COR-L47 (cell line): ENCODE results near the gene FUOM.

Experiments
- DNase-seq: peaks from one replicate; lab custom pipeline; 2025; lab: John Stamatoyannopoulos, UW

The FUOM gene

DNA sequence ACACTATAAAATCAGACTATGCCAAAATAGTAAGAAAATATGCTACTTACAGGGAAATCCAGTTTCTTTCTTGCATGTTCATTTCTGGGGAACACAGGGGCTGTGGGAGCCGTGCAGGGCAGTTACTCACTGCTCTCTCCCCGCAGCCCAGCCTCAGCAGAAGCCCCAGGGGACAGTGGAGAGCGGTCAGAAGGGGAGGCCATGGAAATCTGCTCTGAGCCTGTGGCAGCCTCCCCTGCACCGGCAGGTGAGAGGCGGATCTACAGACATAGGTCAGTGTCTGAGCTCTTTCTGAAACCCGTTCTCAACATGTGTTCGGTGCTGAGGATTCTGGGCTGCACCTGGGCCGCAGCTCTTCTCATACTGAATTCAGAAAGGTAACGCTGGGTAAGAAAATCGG lies 46.2 kb downstream of the FUOM start:
- DNase-seq = no peak

DNA sequence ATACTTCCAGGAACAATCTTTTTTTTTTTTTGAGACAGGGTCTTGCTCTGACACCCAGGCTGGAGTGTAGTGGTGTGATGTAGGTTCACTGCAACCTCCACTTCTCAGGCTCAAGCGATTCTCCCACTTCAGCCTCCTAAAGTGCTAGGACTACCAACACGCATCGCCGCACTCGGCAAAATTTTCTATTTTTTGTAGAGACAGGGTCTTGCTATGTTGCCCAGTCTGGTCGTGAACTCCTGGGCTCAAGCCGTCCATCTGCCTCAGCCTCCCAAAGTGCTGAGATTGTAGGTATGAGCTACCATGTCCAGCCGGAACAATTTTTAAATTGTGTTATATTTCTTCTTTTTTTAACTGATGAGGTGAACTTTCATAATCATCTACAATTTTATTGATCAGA lies 47.0 kb downstream of the FUOM start:
- no peak for DNase-seq

DNA sequence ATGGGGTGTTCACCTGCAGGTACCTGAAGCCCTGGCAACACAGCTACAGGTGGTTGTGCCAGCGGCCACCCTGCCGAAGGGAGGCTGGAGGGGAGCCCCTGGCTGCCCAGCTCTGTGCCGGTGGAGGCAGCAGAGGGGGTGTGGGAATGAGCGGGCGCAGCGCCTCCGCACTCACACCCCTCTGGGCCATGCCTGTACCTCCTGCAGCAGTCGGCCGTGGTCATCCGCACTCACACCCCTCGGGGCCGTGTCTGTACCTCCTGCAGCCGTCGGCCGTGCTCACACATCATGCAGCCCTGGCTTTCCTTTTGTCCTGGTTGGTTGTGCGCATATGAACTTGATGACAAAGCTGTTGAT lies 47.4 kb downstream of the FUOM start:
- no peak for DNase-seq

DNA sequence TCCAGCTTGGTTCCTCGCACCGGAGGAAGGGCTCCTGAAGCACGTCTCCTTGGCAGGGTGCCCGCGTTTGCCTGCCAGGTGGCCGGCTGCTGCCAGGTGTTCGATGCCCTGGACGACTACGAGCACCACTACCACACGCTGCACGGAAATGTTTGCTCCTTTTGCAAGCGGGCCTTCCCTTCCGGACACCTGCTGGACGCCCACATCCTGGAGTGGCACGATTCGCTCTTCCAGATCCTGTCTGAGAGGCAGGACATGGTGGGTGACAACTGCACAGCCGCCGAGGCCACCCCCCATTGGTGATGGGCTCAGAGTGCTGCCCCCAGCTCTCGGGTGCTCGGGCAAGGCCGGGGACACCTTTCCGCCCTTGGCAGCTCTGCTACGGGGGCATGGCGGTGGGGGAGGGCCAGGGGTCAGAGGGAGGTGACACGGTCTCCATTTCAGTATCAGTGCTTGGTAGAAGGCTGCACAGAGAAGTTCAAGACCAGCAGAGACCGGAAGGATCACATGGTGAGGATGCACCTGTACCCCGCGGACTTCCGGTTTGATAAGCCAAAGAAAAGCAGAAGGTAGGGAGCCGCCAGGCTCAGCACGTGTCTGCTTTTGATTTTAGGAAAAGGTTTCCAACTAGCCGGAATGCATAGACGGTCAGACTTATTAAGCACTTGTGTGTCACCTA lies 48.0 kb downstream of the FUOM start:
- DNase-seq = peak; percentile 47

DNA sequence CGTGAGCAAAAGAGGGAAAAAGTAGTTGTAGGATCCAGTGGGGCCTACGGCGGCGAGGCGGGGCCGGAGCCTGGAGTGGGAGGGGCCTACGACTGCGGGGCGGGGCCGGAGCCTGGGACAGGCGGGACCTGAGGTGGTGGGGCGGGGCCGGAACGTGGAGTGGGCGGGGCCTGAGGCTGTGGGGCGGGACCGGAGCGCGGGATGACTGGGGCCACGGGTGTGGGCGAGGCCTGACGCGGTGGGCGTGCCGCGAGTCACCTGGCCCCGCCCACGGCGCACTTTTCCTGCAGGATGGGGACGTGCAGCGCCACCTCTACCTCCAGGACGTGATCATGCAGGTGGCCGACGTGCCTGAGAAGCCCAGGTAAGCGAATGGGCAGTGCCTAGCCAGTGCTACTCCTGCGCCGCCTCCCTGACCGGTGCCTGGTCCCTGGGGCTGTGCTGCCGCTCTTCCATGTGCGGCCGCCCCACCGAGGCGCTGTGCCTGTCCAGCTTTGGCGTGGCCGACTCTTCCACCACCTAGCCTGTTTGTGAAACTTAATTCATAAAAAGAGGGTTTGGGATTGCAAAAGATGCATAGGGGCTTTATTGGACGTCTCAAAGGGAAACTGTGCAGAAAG lies 48.6 kb downstream of the FUOM start:
- peak; percentile 64 for DNase-seq

DNA sequence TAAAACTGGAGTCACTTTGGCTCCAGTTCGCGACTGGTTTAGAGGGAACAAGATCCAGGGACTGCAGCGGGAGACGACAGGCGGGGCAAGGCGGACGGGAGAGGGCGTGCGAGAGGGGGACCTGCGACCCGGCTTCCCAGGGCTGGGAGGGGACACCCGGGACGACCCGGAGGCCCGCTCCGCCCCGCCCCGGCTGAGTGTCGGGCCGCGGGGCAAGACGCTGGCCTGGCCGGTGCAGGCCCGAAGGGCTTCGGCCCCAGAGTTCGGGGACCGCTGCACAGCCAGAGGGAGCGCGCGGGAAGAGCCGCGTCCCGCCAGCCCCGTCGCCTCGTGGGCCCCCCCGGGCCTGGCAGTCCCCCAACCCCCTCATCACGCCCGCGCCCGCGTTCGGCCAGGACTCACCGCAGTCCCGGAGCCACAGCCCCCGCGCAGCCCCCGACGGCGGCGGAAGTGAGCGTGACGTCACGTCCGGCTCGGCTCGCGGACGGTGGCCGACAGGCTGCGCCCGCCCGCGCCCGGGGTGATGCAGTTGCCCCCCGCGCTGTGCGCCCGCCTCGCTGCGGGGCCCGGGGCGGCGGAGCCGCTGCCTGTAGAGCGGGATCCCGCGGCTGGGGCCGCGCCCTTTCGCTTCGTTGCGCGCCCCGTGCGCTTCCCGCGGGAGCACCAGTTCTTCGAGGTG lies 49.3 kb downstream of the FUOM start, which contains the start of the genes TUBGCP2 and ZNF511:
TSS of gene TUBGCP2 (minus strand) at position 452 of the 679 bp plus-strand sequence. CDS start 5,931 bp downstream, outside the sequence.
TSS of gene ZNF511 (plus strand) at position 494 of the 679 bp plus-strand sequence. CDS start at position 524, 30 bp downstream.
- peak; percentile 50 for DNase-seq

DNA sequence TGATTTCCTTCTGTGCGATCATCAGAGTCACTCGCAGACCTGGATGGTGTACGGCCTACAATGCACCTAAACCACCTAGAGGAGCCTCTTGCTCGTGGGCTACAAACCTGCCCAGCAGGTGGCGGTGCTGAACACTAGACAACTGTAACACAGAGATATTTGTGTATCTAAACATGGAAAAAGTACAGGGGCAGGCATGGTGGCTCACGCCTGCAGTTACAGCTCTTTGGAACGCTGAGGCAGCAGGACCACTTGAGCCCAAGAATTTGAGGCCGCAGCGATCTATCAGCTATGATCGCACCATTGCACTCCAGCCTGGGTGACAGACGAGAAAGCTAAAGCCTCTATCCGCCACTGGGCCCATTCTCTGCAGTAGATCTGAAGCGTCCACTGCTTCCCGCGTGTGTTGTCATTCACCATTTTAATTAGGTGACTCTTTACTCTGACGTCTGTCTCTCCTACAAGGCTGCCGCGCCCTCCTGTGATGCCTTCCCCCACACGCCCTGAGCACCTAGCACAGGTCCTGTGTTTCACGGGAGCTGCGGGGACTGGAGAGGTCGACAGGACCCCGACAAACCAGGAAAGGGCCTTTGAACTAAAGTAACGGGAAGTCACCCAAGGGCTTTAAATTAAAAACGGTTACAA lies 49.9 kb downstream of the FUOM start:
- DNase-seq = peak; percentile 39

DNA sequence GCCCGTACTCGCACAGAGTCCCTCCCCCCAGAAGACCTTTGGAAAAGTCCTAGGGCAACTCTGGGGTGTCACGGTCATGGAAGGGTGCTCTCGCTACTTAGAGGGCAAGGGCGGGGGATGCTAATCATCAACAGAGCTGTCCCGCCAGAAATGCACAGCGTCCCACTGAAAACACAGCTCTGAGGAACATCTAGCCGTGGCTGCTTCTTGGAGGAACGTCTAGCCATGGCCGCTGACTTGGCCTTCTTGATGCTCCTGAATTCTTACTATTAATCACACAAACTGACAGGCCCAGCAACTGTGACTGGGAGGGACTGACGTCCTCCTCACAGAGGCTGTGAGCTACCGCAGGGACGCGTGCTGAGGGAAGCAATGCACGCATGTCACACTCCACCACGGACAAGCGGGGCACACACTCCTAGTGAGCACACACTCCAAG lies 50.9 kb downstream of the FUOM start:
- DNase-seq = no peak

DNA sequence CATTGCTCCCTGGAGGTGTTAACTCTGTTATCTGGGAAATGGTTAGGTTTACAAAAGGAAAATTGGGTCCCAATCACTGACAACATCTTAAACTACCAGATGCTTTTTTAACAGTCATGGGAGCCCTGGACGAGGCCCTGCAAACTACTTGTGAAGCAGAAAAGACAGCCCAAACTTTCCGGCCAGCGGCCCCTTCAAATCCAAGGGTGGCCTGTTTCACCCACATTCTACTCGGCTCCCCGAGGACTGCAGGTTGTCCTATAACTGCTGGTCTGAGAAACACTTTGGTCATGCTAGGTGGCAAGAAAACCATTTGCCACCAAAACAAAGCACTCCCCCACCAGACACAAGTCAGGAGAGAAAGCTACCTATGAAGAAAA lies 51.7 kb downstream of the FUOM start:
- no peak for DNase-seq
